GM12875 (cell line): ENCODE results near the gene PMEPA1.
A peak's percentile ranks its signal among the peaks of the same experiment; 100 is the strongest.

Experiments
- H3K4me3 ChIP-seq: one replicate; pipeline ENCODE4 v1.5.1; 2011; ENCODE audit warnings: low read depth, low read length, control low read depth
- TF ChIP-seq, protein P1 (sequence below): IDR thresholded peaks from 2 replicates; pipeline ENCODE4 v1.5.1; 2011; ENCODE audit warnings: low read depth, mild to moderate bottlenecking, control low read depth, inconsistent platforms, low read length, moderate library complexity, borderline replicate concordance; ENCODE audit not compliant: insufficient read depth

Gene PMEPA1, protein sequence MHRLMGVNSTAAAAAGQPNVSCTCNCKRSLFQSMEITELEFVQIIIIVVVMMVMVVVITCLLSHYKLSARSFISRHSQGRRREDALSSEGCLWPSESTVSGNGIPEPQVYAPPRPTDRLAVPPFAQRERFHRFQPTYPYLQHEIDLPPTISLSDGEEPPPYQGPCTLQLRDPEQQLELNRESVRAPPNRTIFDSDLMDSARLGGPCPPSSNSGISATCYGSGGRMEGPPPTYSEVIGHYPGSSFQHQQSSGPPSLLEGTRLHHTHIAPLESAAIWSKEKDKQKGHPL

DNA sequence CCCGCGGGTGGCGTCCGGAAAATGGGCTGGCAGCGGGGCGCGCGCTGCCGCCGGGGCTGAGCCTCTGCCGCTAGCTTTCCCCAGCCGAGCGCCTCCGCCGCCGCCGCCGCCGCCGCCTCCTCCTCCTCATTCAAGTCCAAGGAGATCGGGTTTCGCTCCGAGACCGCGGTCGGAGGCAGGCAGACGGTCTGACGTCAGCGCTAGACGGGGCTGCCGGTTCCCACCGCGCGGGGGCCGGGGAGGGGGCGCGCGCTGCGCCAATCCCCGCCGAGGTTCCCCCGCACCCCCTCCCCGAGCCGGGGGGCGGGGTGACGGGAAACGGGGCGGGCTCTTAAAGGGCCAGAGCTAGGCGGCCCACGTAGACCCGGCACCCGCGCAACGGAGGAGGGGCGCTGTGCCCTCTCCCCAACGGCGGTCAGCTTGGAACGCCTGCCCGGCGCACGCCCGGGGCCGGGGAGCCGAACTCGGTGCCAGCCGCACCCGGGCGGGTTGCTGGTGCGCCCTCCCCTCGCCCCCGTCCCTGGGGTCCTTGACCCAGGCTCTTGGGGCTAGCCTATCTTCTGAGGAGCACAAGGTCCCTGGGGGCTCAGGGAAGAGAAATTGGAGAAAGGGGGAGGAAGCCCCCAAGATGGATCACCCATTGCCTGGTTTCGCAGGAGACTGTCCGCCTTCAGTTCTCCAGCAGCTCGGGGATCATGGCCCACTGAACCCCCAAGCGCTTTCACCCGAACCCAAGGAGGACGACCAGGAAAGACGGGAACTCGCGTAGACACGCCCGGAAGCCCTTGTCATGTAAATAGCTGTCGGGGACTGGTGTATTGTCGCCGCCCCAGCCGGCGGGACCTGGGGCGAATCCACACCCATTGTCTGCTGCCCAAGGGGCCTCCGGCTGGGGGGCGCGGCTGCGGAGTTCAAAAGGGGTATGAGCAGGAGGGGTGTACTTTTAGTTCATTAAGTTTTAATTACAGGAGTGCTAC is at the start of gene PMEPA1:
PMEPA1 (minus strand) TSS at position 193 of the 977 bp plus-strand sequence. CDS start 433 bp downstream, outside the sequence.
- peak within 1 kb of the TSS; percentile 50 for H3K4me3 ChIP-seq
- TF ChIP-seq, protein P1, sequence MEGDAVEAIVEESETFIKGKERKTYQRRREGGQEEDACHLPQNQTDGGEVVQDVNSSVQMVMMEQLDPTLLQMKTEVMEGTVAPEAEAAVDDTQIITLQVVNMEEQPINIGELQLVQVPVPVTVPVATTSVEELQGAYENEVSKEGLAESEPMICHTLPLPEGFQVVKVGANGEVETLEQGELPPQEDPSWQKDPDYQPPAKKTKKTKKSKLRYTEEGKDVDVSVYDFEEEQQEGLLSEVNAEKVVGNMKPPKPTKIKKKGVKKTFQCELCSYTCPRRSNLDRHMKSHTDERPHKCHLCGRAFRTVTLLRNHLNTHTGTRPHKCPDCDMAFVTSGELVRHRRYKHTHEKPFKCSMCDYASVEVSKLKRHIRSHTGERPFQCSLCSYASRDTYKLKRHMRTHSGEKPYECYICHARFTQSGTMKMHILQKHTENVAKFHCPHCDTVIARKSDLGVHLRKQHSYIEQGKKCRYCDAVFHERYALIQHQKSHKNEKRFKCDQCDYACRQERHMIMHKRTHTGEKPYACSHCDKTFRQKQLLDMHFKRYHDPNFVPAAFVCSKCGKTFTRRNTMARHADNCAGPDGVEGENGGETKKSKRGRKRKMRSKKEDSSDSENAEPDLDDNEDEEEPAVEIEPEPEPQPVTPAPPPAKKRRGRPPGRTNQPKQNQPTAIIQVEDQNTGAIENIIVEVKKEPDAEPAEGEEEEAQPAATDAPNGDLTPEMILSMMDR: no peak

DNA sequence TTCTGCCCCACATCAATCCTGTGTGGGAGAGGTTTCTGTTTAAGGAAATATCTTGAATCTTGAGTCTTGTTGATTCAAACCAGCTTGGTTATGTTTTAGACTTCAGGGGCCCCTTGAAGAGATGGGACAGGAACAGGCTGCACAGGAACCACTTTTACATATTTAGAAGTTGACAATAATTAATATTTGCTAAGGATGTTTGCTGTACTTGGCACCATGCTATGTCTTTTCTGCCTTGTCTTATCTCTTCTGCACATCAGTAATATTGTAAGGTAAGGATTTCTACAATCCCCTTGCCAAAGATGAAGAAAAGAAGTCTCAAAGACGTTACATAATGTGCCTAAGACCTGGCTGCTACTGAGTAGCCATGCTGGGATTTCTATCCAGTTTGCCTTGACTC is 48.0 kb upstream of the PMEPA1 start:
- TF ChIP-seq, protein P1: no peak
- no peak overlapping the region for H3K4me3 ChIP-seq

DNA sequence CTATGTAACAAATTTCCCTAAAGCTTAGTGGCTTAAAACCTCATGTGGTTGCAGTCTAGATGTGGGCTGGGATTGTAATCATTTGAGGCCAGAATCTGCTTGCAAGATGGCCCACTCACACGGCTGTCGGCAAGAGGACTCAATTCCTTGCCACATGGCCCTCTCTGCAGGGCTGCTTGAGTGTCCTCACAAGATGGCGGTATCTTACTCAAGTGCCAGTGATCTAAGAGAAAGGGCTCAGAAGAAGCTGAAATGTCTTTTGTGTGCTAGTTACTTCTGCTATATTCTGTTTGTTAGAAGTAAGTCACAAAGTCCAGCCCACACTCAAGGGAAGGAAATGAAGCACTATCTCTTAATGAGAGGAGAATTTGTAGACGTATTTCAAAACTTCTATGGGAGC is 47.1 kb upstream of the PMEPA1 start:
- no peak overlapping the region for H3K4me3 ChIP-seq
- TF ChIP-seq, protein P1: no peak

DNA sequence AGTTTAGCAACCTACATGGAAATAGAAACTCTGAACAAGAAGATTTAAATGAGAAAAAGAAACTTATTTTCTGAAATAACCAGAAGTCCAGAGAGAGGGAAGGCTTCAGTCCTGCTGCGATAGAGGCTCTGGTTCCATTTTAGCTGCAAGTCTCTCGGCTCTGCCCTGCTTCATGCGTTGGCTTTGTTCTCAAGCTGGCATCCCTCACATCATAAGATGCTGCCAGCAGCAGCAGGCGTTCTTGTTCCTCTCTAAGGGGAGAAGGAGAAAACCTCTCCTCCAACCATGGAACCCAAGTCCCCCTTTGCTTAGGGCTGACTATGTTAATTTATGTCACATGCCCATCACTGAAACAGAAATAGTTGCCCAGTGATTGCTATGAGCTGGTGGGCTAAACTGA is 46.4 kb upstream of the PMEPA1 start:
- no peak overlapping the region for H3K4me3 ChIP-seq
- TF ChIP-seq, protein P1: no peak

DNA sequence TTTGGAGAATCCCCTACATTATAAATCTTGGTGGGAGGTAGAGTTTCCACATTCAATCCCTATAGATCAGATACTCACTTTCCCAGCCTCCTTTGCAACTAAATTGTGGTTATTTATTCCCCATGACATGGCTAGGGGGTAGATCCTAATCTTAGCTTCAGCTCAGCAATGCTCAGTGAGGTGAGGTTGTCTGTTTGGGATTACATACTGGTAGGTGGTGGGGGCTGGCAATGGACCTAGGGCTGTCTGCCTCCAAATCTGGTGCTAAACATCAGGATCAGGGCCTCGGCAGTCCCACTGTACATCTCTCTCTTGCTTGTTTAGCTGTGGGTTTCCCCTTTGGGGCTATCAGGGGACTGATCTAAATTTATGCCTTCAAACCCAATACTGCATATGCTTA is 45.8 kb upstream of the PMEPA1 start:
- TF ChIP-seq, protein P1: no peak

DNA sequence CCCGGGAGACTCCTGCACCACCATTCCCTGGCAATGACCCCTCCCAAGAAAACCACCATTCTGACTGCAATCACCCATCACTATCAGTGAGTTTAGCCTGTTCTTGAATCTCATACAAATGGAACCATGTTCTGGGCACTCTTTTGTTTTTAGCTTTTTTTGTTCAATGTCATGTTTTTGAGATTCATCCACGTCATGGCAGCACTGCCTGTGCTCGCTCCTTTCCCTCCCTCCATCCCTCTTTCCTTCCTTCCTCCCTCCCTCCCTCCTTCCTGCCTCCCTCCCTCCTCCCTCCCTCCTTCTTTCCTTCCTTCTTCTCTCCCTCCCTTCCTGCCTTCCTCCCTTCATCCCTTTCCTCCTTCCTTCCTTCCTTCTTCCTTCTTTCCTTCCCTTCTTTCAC is 44.4 kb upstream of the PMEPA1 start:
- no peak overlapping the region for H3K4me3 ChIP-seq
- TF ChIP-seq, protein P1: no peak

More for the DNA sequence above, 45.8 kb upstream of the PMEPA1 start:
- no peak overlapping the region for H3K4me3 ChIP-seq
